ENCODE results near the gene LNP1. TPM values are rescaled to one million over a fixed set of nuclear protein-coding genes. Genes with fewer than 3 reads are reported as not detected.

Gene LNP1, protein sequence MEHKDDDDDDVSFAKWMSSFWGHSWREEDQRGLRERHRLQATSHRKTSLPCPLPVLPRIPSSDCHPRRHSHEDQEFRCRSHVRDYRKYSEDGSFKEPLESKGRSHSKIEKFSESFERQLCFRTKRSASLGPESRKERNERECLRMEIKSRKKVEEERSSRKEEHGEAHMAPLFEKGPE
- total RNA-seq (2013; cell fraction: nucleolus; rRNA removed), result 22.9 and 24.1 TPM in 2 replicates
- total RNA-seq (2014; rRNA removed) (2.8 and 4.4 TPM in 2 replicates), total RNA-seq (2014; rRNA removed; fragmentation: Illumina TruSeq; extraction: Trizol) (3.7 and 4.2 TPM in 2 replicates), total RNA-seq (2021) (2.4 and 2.5 TPM in 2 replicates), polyA plus RNA-seq (2011; rRNA removed) (3.7 and 4.1 TPM in 2 replicates), polyA plus RNA-seq (2014; fragmentation: Illumina TruSeq; extraction: Trizol) (3.4 and 3.5 TPM in 2 replicates), polyA plus RNA-seq (2014; fragmentation: Nextera tagmentation; extraction: Ambion mirVana) (1 to 10 TPM; 2.1 to 2.5 TPM), polyA plus RNA-seq (2014; rRNA removed) (2.4 and 2.5 TPM in 2 replicates), polyA plus RNA-seq (2016; fragmentation: Nextera tagmentation; extraction: Ambion mirVana) (1 to 10 TPM; 2.5 to 3.3 TPM), polyA minus RNA-seq (2011; rRNA and poly(A)+ RNA removed) (8.3 and 9.8 TPM in 2 replicates), Bru-seq, nascent RNA (percentile 51 among the genes with signal in this experiment), BruChase-seq, experiment 1, labeled RNA remaining after a 6-hour chase (percentile 45 among the genes with signal in this experiment), BruChase-seq, experiment 2, labeled RNA remaining after a 2-hour chase (percentile 43 among the genes with signal in this experiment)
- 0.88 TPM for polyA plus RNA-seq (2011; ENCODE audit: low read depth)
- polyA plus RNA-seq (2011; cell fraction: cytosol; rRNA removed), result 3.0 and 4.0 TPM in 2 replicates
- polyA plus RNA-seq (2011; cell fraction: nucleus; rRNA removed), result 4.0 and 4.7 TPM in 2 replicates
- polyA plus RNA-seq (2012), result 1.2 and 1.3 TPM in 2 replicates
- polyA minus RNA-seq (2011; cell fraction: cytosol; rRNA and poly(A)+ RNA removed), result 1.6 and 1.9 TPM in 2 replicates
- 11.8 and 14.8 TPM in 2 replicates for polyA minus RNA-seq (2011; cell fraction: nucleus; rRNA and poly(A)+ RNA removed)
- long read RNA-seq, experiment 1, partial matches to known transcripts, result 0 of 4 reads
- long read RNA-seq, experiment 1, other reads (novel, unspliced or antisense), result 0 of 4 reads
- long read RNA-seq, experiment 2, transcript LNP1-201 (4 exons, 2,210 nt), result major isoform, 39 of 44 reads
- long read RNA-seq, experiment 2, partial matches to known transcripts, result 4 of 44 reads
- long read RNA-seq, experiment 2, other reads (novel, unspliced or antisense), result 1 of 44 reads

DNA sequence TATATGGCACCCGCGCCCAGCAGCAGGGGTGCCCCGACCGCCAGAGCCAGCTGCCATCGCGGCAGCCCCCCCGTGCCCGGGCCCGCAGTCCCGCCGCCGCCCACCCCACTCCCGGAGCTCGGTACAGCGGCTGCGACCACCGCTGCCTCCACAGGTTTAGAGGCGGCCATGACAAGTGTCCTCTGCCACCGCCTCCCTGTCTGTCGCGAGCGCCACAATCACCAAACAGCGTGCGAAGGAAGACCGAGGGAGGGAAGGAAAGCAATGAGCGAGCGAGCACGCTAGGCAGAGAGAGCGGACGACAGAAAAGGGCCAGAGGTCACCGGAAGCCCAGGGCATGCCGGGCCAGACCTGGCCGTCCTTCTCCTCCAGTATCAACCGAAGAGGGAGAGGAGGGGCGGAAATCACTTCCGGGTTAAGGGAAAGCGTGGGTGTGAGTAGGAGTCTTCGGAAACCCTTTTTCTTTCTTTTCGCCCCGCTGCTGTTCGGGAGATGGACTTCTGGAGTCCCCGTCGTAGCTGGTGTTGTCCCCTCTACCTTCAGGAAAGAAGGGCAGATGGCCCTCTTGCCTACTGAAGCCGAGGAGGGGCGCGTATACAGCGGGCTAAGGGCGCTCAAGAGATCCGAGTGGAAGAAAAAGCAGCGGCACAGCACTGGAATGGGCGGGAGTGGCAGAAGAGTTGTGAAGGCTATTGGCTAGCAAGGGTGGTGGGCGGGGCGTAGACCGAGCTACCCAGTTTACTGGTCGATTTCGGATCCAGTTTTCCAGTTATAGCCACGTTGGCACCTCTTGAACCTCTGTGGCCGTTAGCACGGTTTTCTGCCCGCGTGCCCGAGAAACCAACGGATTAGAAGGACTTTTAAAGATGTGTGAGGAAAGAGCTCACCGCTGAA is at the start of gene LNP1, which contains the start of gene TOMM70:
Gene LNP1, plus strand, starts transcription at position 760 of the 894 bp plus-strand sequence. CDS start 28,191 bp downstream, outside the sequence.
Gene TOMM70, minus strand, starts transcription at position 310 of the 894 bp plus-strand sequence. Its CDS starts 140 bp downstream, at position 170.
- RAD21 ChIA-PET (ENCODE audit: unreplicated experiment), result interaction anchor here (0.6 to 1.7 kb wide), 6 partner anchors 62 to 198 kb away, joined by 3 to 7 read pairs (median 4); partner anchors contain the start of gene TBC1D23
- POLR2A ChIA-PET, result interaction anchor here (0.6 to 3.1 kb wide), 17 partner anchors 9 to 557 kb away, joined by 3 to 16 read pairs (median 4); partner anchors contain the start of genes NIT2, TBC1D23 and TMEM45A
- H3K9me3 ChIP-seq (replicated peaks; ENCODE audit: control insufficient read depth, insufficient read depth, low read length), result no peaks in the 10 kb centered on the region
- in situ Hi-C loops (cut with MboI), result no loop called here
- no TSS peak for BruUV-seq (replicated peaks)
- H4K20me1 ChIP-seq (ENCODE audit: control insufficient read depth, insufficient read depth), result no peaks in the 10 kb centered on the region
- H3K79me2 ChIP-seq (ENCODE audit: control insufficient read depth, insufficient read depth, low read length), result peaks cover 84% of the 10 kb centered on the region
- peak; percentile 91 for FAIRE-seq
- intact Hi-C loops (cut with micrococcal nuclease; ENCODE audit: unreplicated experiment), result loop anchor here (2.0 to 5.0 kb wide), 2 partner anchors 191 to 310 kb away; no protein-coding TSS in a partner anchor
- peak within 1 kb of the TSS; percentile 98 for H2AFZ ChIP-seq (ENCODE audit: control insufficient read depth, low read depth, low read length)
- H3K4me1 ChIP-seq (ENCODE audit: control insufficient read depth, insufficient read depth, low read length), result no peaks in the 10 kb centered on the region
- H3K27ac ChIP-seq (ENCODE audit: control insufficient read depth, insufficient read depth), result peak within 1 kb of the TSS; percentile 99
- no peaks in the 10 kb centered on the region for H3K27me3 ChIP-seq (replicated peaks in 1 of 2; ENCODE audit: control insufficient read depth in 2 of 2, insufficient read depth in 2 of 2, low read length in 1 of 2)
- SMC1A ChIA-PET (ENCODE audit: uncharacterized antibody, unreplicated experiment), result interaction anchor here (0.9 to 1.9 kb wide), 19 partner anchors 9 to 569 kb away, joined by 3 to 7 read pairs (median 4); partner anchors contain the start of gene NIT2
- CTCF ChIA-PET, result interaction anchor here (1.0 to 1.9 kb wide), 11 partner anchors 10 to 234 kb away, joined by 3 to 7 read pairs (median 5); partner anchors contain the start of gene TMEM45A
- H3K9ac ChIP-seq (ENCODE audit: control insufficient read depth, insufficient read depth, low read length), result peak within 1 kb of the TSS; percentile 81
- peak; percentile 85 for DNase-seq (ENCODE audit: low read depth, low spot score)
- ATAC-seq, result peak; percentile 90
- under 1% methylated on average over 49 of the region's 64 CpGs for WGBS (ENCODE audit: insufficient coverage, insufficient replicate concordance, low lambda C conversion rate, missing lambda C conversion rate)
- peak within 1 kb of the TSS; percentile 70 for H3K4me2 ChIP-seq (ENCODE audit: control insufficient read depth, insufficient read depth)
- peak within 1 kb of the TSS; percentile 73 for H3K4me3 ChIP-seq
- H3K36me3 ChIP-seq (ENCODE audit: control insufficient read depth in 2 of 2, insufficient read depth in 2 of 2, low read length in 1 of 2), result no peaks in the 10 kb centered on the region; a peak in 1 of 4 replicates
- TF ChIP-seq YBX1 (IDR thresholded peaks at IDR 0.05) (no peak), HDAC6 (IDR thresholded peaks at IDR 0.05; ENCODE audit: unreplicated experiment) (no peak), SMAD1 (IDR thresholded peaks at IDR 0.05; ENCODE audit: low read depth, partially characterized antibody) (peak; percentile 43), RELA (IDR thresholded peaks at IDR 0.05; ENCODE audit: borderline replicate concordance, partially characterized antibody) (peak; percentile 53), SIX5 (IDR thresholded peaks at IDR 0.05; ENCODE audit: low read depth, low read length, severe bottlenecking) (peak; percentile 51), CEBPB (IDR thresholded peaks at IDR 0.05; ENCODE audit: borderline replicate concordance in 1 of 2, low read depth in 2 of 2, low read length in 2 of 2) (no peak), TAF1 (IDR thresholded peaks at IDR 0.05; ENCODE audit: borderline replicate concordance, low read depth, low read length) (0 out of 2 replicates have a peak, but pooled peaks have one; percentile 64), ESRRA (IDR thresholded peaks at IDR 0.05; ENCODE audit: low read length) (peak; percentile 75; the same call in 1 of the 2 replicates), TARDBP (IDR thresholded peaks at IDR 0.05; ENCODE audit: borderline replicate concordance) (no peak; the same call in 1 of the 2 replicates), ZBTB4 (CRISPR knock-in tag; IDR thresholded peaks at IDR 0.05) (no peak), TCF3 (IDR thresholded peaks at IDR 0.05; ENCODE audit: borderline replicate concordance, insufficient read depth, low read depth, low read length) (no peak)
- TF ChIP-seq, protein P1, sequence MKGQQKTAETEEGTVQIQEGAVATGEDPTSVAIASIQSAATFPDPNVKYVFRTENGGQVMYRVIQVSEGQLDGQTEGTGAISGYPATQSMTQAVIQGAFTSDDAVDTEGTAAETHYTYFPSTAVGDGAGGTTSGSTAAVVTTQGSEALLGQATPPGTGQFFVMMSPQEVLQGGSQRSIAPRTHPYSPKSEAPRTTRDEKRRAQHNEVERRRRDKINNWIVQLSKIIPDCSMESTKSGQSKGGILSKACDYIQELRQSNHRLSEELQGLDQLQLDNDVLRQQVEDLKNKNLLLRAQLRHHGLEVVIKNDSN (IDR thresholded peaks at IDR 0.05; ENCODE audit: borderline replicate concordance, extremely low read length, insufficient read depth, low read depth, low read length), result no peak
